Muscle layer of duodenum (tissue), 2 donors: Measurements from ENCODE around the gene CD72.

Experiments
- H3K27ac ChIP-seq: one replicate; pipeline ENCODE4 v1.7.0; 2013; ENCODE audit warnings: mild to moderate bottlenecking, low read length
- H3K27me3 ChIP-seq: one replicate; pipeline ENCODE4 v1.7.0; 2013; ENCODE audit warnings: low read depth, mild to moderate bottlenecking, control low read depth, low read length
- H3K36me3 ChIP-seq, 2 donors: one replicate each; pipeline ENCODE4 v1.7.0; 2013; ENCODE audit warnings: low read length in 2 of 2, control low read depth in 1 of 2, mild to moderate bottlenecking in 1 of 2; ENCODE audit not compliant: insufficient read depth in 2 of 2, control insufficient read depth in 1 of 2
- H3K4me1 ChIP-seq, 2 donors: one replicate each; pipeline ENCODE4 v1.7.0; 2013; ENCODE audit warnings: low read length in 2 of 2, mild to moderate bottlenecking in 2 of 2, control low read depth in 1 of 2, moderate library complexity in 1 of 2; ENCODE audit not compliant: insufficient read depth in 2 of 2, control insufficient read depth in 1 of 2
- H3K4me3 ChIP-seq, 2 donors: one replicate each; pipeline ENCODE4 v1.7.0; 2013; ENCODE audit warnings: low read length in 2 of 2, low read depth in 1 of 2, mild to moderate bottlenecking in 1 of 2
- H3K9me3 ChIP-seq, 2 donors: one replicate each; pipeline ENCODE4 v1.7.0; 2013; ENCODE audit warnings: low read length in 2 of 2, control low read depth in 1 of 2, mild to moderate bottlenecking in 1 of 2; ENCODE audit not compliant: control insufficient read depth in 1 of 2
- donor health status: healthy.

CD72 gene

GRCh38 chr9:35618325-35618727, at the start of gene CD72:
CD72 (minus strand) TSS chr9:35618413; CDS start chr9:35618303, 110 bp downstream.
- Histone ChIP-seq H3K4me3 (peak within 1 kb of the TSS; percentile 60 to 64), H3K36me3 (no peaks in the 10 kb centered on the region), H3K4me1 (peaks cover 0 to 8% of the 10 kb centered on the region in 2 donors), H3K27ac (no peak within 1 kb of the TSS), H3K9me3 (no peaks in the 10 kb centered on the region), H3K27me3 (no peaks in the 10 kb centered on the region)

- peaks cover 5 to 7% of the 10 kb centered on the region in 2 donors for H3K4me1 ChIP-seq
- H3K9me3 ChIP-seq: no peaks in the 10 kb centered on the region
- H3K4me3 ChIP-seq: no peak overlapping the region
- H3K36me3 ChIP-seq: no peaks in the 10 kb centered on the region
- H3K27ac ChIP-seq: no peak overlapping the region
- H3K27me3 ChIP-seq: no peaks in the 10 kb centered on the region
Observed at GRCh38 chr9:35667939-35668338, 49.7 kb upstream of the CD72 start.

GRCh38 chr9:35666549-35666948, 48.3 kb upstream of the CD72 start:
- H3K4me3 ChIP-seq: no peak overlapping the region
- no peaks in the 10 kb centered on the region for H3K27me3 ChIP-seq
- no peaks in the 10 kb centered on the region for H3K9me3 ChIP-seq
- no peaks in the 10 kb centered on the region for H3K36me3 ChIP-seq
- H3K4me1 ChIP-seq: peaks cover 5 to 14% of the 10 kb centered on the region in 2 donors
- H3K27ac ChIP-seq: no peak overlapping the region

GRCh38 chr9:35666045-35666444, 47.8 kb upstream of the CD72 start:
- Histone ChIP-seq H3K9me3 (no peaks in the 10 kb centered on the region), H3K27ac (no peak overlapping the region), H3K4me1 (peaks cover 5 to 14% of the 10 kb centered on the region in 2 donors), H3K27me3 (no peaks in the 10 kb centered on the region), H3K36me3 (no peaks in the 10 kb centered on the region), H3K4me3 (no peak overlapping the region)

- peak overlapping the region; percentile 29 for H3K27ac ChIP-seq
- peaks cover 5 to 19% of the 10 kb centered on the region in 2 donors for H3K4me1 ChIP-seq
Observed at GRCh38 chr9:35665471-35665818, 47.2 kb upstream of the CD72 start.

GRCh38 chr9:35664531-35665470, 46.6 kb upstream of the CD72 start, which contains the start of gene ARHGEF39:
ARHGEF39 (minus strand) TSS chr9:35665195; CDS start chr9:35665169, 26 bp downstream.
- Histone ChIP-seq H3K36me3 (peaks cover 8 to 10% of the 10 kb centered on the region in 2 donors), H3K27ac (peak within 1 kb of the TSS; percentile 70), H3K27me3 (no peaks in the 10 kb centered on the region), H3K9me3 (no peaks in the 10 kb centered on the region), H3K4me3 (peak within 1 kb of the TSS; percentile 55 to 76), H3K4me1 (peaks cover 5 to 24% of the 10 kb centered on the region in 2 donors)

More at GRCh38 chr9:35665471-35665818, 47.2 kb upstream of the CD72 start:
- H3K36me3 ChIP-seq: peaks cover 3 to 5% of the 10 kb centered on the region in 2 donors
- H3K27me3 ChIP-seq: no peaks in the 10 kb centered on the region
- peak overlapping the region; percentile 55 to 76 for H3K4me3 ChIP-seq
- no peaks in the 10 kb centered on the region for H3K9me3 ChIP-seq

- H3K27ac ChIP-seq: peak overlapping the region; percentile 99
- no peaks in the 10 kb centered on the region for H3K9me3 ChIP-seq
- H3K4me1 ChIP-seq: peaks cover 5 to 31% of the 10 kb centered on the region in 2 donors
- peak overlapping the region in 1 of 2 donors; percentile 12 for H3K4me3 ChIP-seq
- peaks cover 8 to 14% of the 10 kb centered on the region in 2 donors for H3K36me3 ChIP-seq
- H3K27me3 ChIP-seq: no peaks in the 10 kb centered on the region
Observed at GRCh38 chr9:35662437-35662836, 44.2 kb upstream of the CD72 start.

GRCh38 chr9:35661756-35662350, 43.6 kb upstream of the CD72 start:
- no peak overlapping the region for H3K4me3 ChIP-seq
- H3K4me1 ChIP-seq: peaks cover 5 to 31% of the 10 kb centered on the region in 2 donors
- H3K27ac ChIP-seq: peak overlapping the region; percentile 99
- no peaks in the 10 kb centered on the region for H3K27me3 ChIP-seq
- peaks cover 8 to 14% of the 10 kb centered on the region in 2 donors for H3K36me3 ChIP-seq
- no peaks in the 10 kb centered on the region for H3K9me3 ChIP-seq

GRCh38 chr9:35660966-35661415, 42.8 kb upstream of the CD72 start:
- Histone ChIP-seq H3K27me3 (no peaks in the 10 kb centered on the region), H3K4me3 (peak overlapping the region in 1 of 2 donors; percentile 88), H3K4me1 (peaks cover 5 to 31% of the 10 kb centered on the region in 2 donors), H3K9me3 (no peaks in the 10 kb centered on the region), H3K27ac (peak overlapping the region; percentile 99), H3K36me3 (peaks cover 8 to 14% of the 10 kb centered on the region in 2 donors)

- H3K36me3 ChIP-seq: peaks cover 8 to 14% of the 10 kb centered on the region in 2 donors
- no peaks in the 10 kb centered on the region for H3K27me3 ChIP-seq
- H3K4me3 ChIP-seq: peak overlapping the region; percentile 79 to 88
- peaks cover 2 to 24% of the 10 kb centered on the region in 2 donors for H3K4me1 ChIP-seq
- peak overlapping the region; percentile 99 for H3K27ac ChIP-seq
- no peaks in the 10 kb centered on the region for H3K9me3 ChIP-seq
Observed at GRCh38 chr9:35659340-35659739, 41.1 kb upstream of the CD72 start.

- H3K4me3 ChIP-seq: peak overlapping the region; percentile 79 to 88
- H3K9me3 ChIP-seq: no peaks in the 10 kb centered on the region
- peaks cover 8 to 14% of the 10 kb centered on the region in 2 donors for H3K36me3 ChIP-seq
- peak overlapping the region; percentile 99 for H3K27ac ChIP-seq
- H3K27me3 ChIP-seq: no peaks in the 10 kb centered on the region
- peaks cover 0 to 24% of the 10 kb centered on the region in 2 donors for H3K4me1 ChIP-seq
Observed at GRCh38 chr9:35658968-35659220, 40.7 kb upstream of the CD72 start.
